BJ (cell line): ENCODE results near the gene KRTAP5-3. TPM values are rescaled to one million over a fixed set of nuclear protein-coding genes. Genes with fewer than 3 reads are reported as not detected.
"Not testable (repeated sequence)": the region's sequence is repeated elsewhere in the genome, so short reads cannot be mapped to it uniquely, and the experiment has no call there.

Experiments used
- CTCF ChIA-PET: fragments of 350-600 bp; formaldehyde crosslinking; extraction: SDS; loops from one replicate; lab custom pipeline; 2021; ENCODE audit warnings: antibody characterized with exemption, inconsistent platforms; lab: Yijun Ruan, JAX
- POLR2A ChIA-PET: fragments of 300-600 bp; sonication (Branson Sonifier 250); formaldehyde crosslinking; extraction: SDS; loops from one replicate; lab custom pipeline; 2021; ENCODE audit warnings: antibody characterized with exemption; lab: Charles Lee
- DNase-seq: peaks from one replicate; pipeline ENCODE4 v3.0.0-alpha.2; 2011; ENCODE audit warnings: low read depth
- H3K27me3 ChIP-seq: 2 replicates; pipeline ENCODE4 v1.6.0; 2011; ENCODE audit warnings: low read length; ENCODE audit not compliant: control insufficient read depth, insufficient read depth
- H3K36me3 ChIP-seq: 2 replicates; pipeline ENCODE4 v1.5.1; 2011; ENCODE audit warnings: low read length; ENCODE audit not compliant: control insufficient read depth, insufficient read depth
- H3K4me3 ChIP-seq: 2 replicates; pipeline ENCODE4 v1.5.1; 2011; ENCODE audit warnings: low read depth, mild to moderate bottlenecking, control low read depth, low read length
- CTCF ChIP-seq: IDR thresholded peaks from 2 replicates; pipeline ENCODE4 v1.5.1; 2011; ENCODE audit warnings: low read depth, mild to moderate bottlenecking, control low read depth, inconsistent platforms, low read length, moderate library complexity; ENCODE audit not compliant: insufficient read depth
- polyA plus RNA-seq: library from polyadenylated mRNA; depleted of rRNA; stranded (reverse); fragments of >200 nt; gene quantifications from 2 replicates; pipeline ENCODE4 v1.2.3, GENCODE V29; 2011

KRTAP5-3 gene
- polyA plus RNA-seq, 1 experiment, result not detected

GRCh38 chr11:1619449-1619848 lies 11.2 kb upstream of the KRTAP5-3 start:
- peaks cover 2% of the 10 kb centered on the region for H3K27me3 ChIP-seq
- CTCF ChIA-PET, result interaction anchor here (0.6 to 1.4 kb wide), 6 partner anchors 9 to 1268 kb away, joined by 3 to 6 read pairs (median 4); no protein-coding TSS in a partner anchor
- H3K4me3 ChIP-seq, result no peak overlapping the region
- no peak for DNase-seq
- no peaks in the 10 kb centered on the region for H3K36me3 ChIP-seq
- no peak for TF ChIP-seq CTCF
- POLR2A ChIA-PET, result no interaction called here

- no peak for DNase-seq
- POLR2A ChIA-PET, result no interaction called here
- Histone ChIP-seq H3K36me3 (no peaks in the 10 kb centered on the region), H3K27me3 (peaks cover 3% of the 10 kb centered on the region), H3K4me3 (no peak overlapping the region)
- CTCF ChIA-PET, result interaction anchor here (0.7 to 1.6 kb wide), 6 partner anchors 8 to 544 kb away, joined by 3 to 7 read pairs (median 4); partner anchors contain the start of gene KRTAP5-5
- TF ChIP-seq CTCF, result no peak
Measured at GRCh38 chr11:1618231-1618630, 10.0 kb upstream of the KRTAP5-3 start.

- CTCF ChIA-PET, result interaction anchor here (0.6 to 2.7 kb wide), 3 partner anchors 13 to 367 kb away, joined by 3 to 11 read pairs (median 7); no protein-coding TSS in a partner anchor
- H3K36me3 ChIP-seq, H3K4me3 ChIP-seq, DNase-seq, POLR2A ChIA-PET: not testable (repeated sequence)
- peaks cover 10% of the 10 kb centered on the region for H3K27me3 ChIP-seq
Measured at GRCh38 chr11:1607901-1608300, 362 bp downstream of the KRTAP5-3 start.

- H3K4me3 ChIP-seq, DNase-seq, H3K36me3 ChIP-seq, POLR2A ChIA-PET: not testable (repeated sequence)
- H3K27me3 ChIP-seq, result peaks cover 10% of the 10 kb centered on the region
- CTCF ChIA-PET, result interaction anchor here (1.7 to 2.7 kb wide), 2 partner anchors 12 to 60 kb away, joined by 7 to 11 read pairs; no protein-coding TSS in a partner anchor
Measured at GRCh38 chr11:1607156-1607845, 962 bp downstream of the KRTAP5-3 start.

GRCh38 chr11:1605923-1606322 lies 2.3 kb downstream of the KRTAP5-3 start:
- CTCF ChIA-PET, result interaction anchor here (1.2 kb wide), 1 partner anchor 11 kb away, joined by 4 read pairs; no protein-coding TSS in a partner anchor

GRCh38 chr11:1604711-1605110 lies 3.6 kb downstream of the KRTAP5-3 start:
- DNase-seq, result no peak
- Histone ChIP-seq H3K36me3 (no peaks in the 10 kb centered on the region), H3K4me3 (no peak overlapping the region), H3K27me3 (peaks cover 13% of the 10 kb centered on the region)
- POLR2A ChIA-PET, result no interaction called here
- no peak for TF ChIP-seq CTCF
- CTCF ChIA-PET, result no interaction called here

More at GRCh38 chr11:1605923-1606322, 2.3 kb downstream of the KRTAP5-3 start:
- peaks cover 10% of the 10 kb centered on the region for H3K27me3 ChIP-seq
- H3K36me3 ChIP-seq, POLR2A ChIA-PET, H3K4me3 ChIP-seq, DNase-seq: not testable (repeated sequence)
